ENCODE data around the gene ST3GAL3.

ST3GAL3 gene

GRCh38 chr1:43722810-43723209 is 15.5 kb downstream of the ST3GAL3 start:
- in situ Hi-C loops (cut with MboI; ENCODE audit: low pct_unique_long_range_greater_than_20kb, low sequenced_read_pairs, unreplicated experiment), result no loop called here
- no peak for TF ChIP-seq CTCF (IDR thresholded peaks at IDR 0.05; ENCODE audit: extremely low read depth, insufficient read depth, missing control alignments)
- no peak for DNase-seq (ENCODE audit: low spot score)

GRCh38 chr1:43729816-43730463 is 22.6 kb downstream of the ST3GAL3 start:
- no peak for DNase-seq (ENCODE audit: low spot score)

GRCh38 chr1:43731867-43732531 is 24.7 kb downstream of the ST3GAL3 start:
- TF ChIP-seq CTCF (IDR thresholded peaks at IDR 0.05; ENCODE audit: extremely low read depth, insufficient read depth, missing control alignments), result no peak
- in situ Hi-C loops (cut with MboI; ENCODE audit: low pct_unique_long_range_greater_than_20kb, low sequenced_read_pairs, unreplicated experiment), result no loop called here
- no peak for DNase-seq (ENCODE audit: low spot score)

More at GRCh38 chr1:43729816-43730463, 22.6 kb downstream of the ST3GAL3 start:
- in situ Hi-C loops (cut with MboI; ENCODE audit: low pct_unique_long_range_greater_than_20kb, low sequenced_read_pairs, unreplicated experiment), result no loop called here
- no peak for TF ChIP-seq CTCF (IDR thresholded peaks at IDR 0.05; ENCODE audit: extremely low read depth, insufficient read depth, missing control alignments)

DNA sequence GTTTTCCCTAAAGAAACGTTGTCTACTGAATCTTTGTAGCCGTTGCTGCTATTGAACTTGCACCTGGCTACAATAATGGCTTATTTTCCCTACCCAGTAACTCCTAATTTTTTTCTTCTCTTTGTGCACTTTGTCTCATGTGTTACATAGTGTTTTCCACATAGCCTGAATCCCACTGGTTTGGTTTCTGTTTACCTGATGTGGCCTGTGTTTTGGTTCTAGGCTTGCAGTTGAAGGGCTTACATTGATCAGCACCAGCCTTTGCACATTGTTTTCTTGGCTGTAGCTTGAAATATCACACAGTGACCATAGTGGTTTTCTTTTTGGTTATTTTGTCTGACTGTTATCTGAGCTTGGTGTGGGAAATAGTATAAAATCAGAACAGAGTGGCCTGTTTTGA is 29.5 kb downstream of the ST3GAL3 start:
- in situ Hi-C loops (cut with MboI; ENCODE audit: low pct_unique_long_range_greater_than_20kb, low sequenced_read_pairs, unreplicated experiment), result no loop called here
- no peak for DNase-seq (ENCODE audit: low spot score)
- TF ChIP-seq CTCF (IDR thresholded peaks at IDR 0.05; ENCODE audit: extremely low read depth, insufficient read depth, missing control alignments), result no peak

- DNase-seq (ENCODE audit: low spot score), result no peak
- in situ Hi-C loops (cut with MboI; ENCODE audit: low pct_unique_long_range_greater_than_20kb, low sequenced_read_pairs, unreplicated experiment), result no loop called here
- TF ChIP-seq CTCF (IDR thresholded peaks at IDR 0.05; ENCODE audit: extremely low read depth, insufficient read depth, missing control alignments), result no peak
Observed at GRCh38 chr1:43742026-43742425, 34.7 kb downstream of the ST3GAL3 start.

GRCh38 chr1:43743206-43743605 is 35.9 kb downstream of the ST3GAL3 start:
- no peak for TF ChIP-seq CTCF (IDR thresholded peaks at IDR 0.05; ENCODE audit: extremely low read depth, insufficient read depth, missing control alignments)
- no peak for DNase-seq (ENCODE audit: low spot score)
- in situ Hi-C loops (cut with MboI; ENCODE audit: low pct_unique_long_range_greater_than_20kb, low sequenced_read_pairs, unreplicated experiment), result no loop called here
